Astrocyte of the cerebellum (primary cell): ENCODE data around the gene RNF144A.
"Not testable (repeated sequence)": the region's sequence is repeated elsewhere in the genome, so short reads cannot be mapped to it uniquely, and the experiment has no call there.

Source experiments
- DNase-seq: peaks from one replicate; pipeline ENCODE4 v3.0.0-alpha.2; 2011; ENCODE audit warnings: low read depth
- H3K4me3 ChIP-seq: 2 replicates; pipeline ENCODE4 v1.5.1; 2011; ENCODE audit warnings: mild to moderate bottlenecking, low read depth, low read length, moderate library complexity
- CTCF ChIP-seq: IDR thresholded peaks from 2 replicates; pipeline ENCODE4 v1.5.1; 2012; ENCODE audit warnings: low read length, low read depth, moderate library complexity, mild to moderate bottlenecking; ENCODE audit errors: missing control alignments
- in situ Hi-C: cut with HindIII; loops from 2 replicates; pipeline ENCODE4 v1.10.0; 2017; ENCODE audit warnings: low sequenced_read_pairs

Gene RNF144A

GRCh38 chr2:6993229-6993640 is 76.0 kb downstream of the RNF144A start:
- TF ChIP-seq CTCF = no peak
- DNase-seq = no peak
- in situ Hi-C loops = no loop called here
- H3K4me3 ChIP-seq = no peak overlapping the region

DNA sequence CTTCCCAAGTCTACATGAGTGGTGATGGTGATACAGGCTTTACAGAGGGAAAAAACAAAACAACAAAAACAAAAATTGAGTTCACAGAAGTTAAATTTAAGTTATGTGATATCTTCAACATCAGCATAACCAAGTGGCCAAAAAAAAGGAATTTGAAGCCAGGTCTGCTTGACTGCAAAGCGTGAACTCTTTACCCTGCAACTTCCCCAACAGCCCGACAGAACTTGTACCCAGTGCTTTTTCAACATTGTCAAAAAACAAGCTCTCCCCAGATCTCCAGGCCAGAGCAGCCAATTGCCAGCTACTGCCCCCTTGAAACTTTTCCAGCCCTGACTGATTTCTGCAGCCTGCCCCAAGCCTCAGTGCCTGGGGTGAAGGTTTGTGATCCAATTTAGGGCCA is 76.7 kb downstream of the RNF144A start:
- H3K4me3 ChIP-seq = no peak overlapping the region
- no peak for DNase-seq
- in situ Hi-C loops = no loop called here
- TF ChIP-seq CTCF = no peak

- DNase-seq = no peak
- no peak overlapping the region for H3K4me3 ChIP-seq
- TF ChIP-seq CTCF = no peak
- in situ Hi-C loops = no loop called here
Observed at GRCh38 chr2:6994536-6995128, 77.4 kb downstream of the RNF144A start.

DNA sequence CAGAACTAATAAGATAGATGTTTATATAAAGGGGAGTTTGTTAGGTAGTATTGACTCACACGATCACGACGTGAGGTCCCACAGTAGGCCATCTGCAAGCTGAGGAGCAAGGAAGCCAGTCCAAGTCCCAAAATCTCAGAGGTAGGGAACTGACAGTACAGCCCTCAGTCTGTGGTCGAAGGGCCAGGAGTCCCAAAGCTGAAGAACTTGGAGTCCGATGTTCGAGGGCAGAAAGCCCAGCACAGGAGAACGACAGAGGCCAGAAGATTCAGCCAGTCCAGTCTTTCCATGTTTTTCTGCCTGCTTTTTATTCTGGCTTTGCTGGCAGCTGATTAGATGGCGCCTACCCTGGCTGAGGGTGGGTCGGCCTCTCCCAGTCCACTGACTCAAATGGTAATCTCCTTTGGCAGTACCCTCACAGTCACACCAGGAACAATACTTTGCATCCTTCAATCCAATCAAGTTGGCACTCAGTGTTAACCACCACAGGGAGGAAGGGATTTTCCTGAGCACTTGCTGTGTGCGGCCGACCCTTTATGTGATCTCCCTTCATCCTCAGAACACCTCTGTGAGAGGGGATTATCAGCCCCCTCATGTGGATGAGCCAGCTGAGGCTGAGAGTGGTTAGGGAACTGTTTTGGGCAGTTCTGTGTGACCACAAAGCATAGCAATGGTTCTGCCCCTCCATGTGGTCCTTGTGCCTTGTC is 78.3 kb downstream of the RNF144A start:
- DNase-seq = no peak
- no peak overlapping the region for H3K4me3 ChIP-seq
- no peak for TF ChIP-seq CTCF
- in situ Hi-C loops = no loop called here

DNA sequence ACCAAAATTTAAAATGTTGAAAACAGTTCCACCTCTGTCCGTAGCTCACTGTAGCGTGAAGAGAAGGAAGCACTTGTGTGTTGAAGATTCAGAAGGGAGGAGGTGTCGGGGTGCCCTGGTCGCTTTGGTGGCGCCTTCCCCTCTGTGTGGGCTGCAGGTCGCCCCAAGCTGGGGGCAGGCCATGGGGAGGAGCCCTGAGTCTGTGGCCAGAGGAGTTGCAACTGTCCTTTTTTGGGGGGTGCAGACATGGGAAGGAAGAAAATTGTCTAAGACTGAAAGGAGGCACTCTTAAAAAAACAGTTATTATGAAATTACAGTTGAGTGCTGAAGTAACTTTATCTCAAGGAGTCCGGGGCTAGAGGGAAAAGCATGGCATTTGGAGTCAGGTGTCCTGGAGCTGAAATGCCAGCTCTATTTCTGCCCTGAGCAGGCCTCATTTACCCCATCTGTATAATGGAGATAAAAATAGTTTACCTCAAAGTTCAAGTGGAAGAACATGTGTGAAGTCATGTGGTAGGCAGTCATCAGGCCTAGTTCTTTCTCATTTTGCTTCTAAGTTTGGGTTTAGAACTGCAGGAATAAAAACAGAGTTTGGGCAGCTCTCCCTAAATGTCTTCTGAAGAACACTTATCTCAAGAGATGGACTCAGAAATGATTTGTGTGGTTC is 82.1 kb downstream of the RNF144A start:
- in situ Hi-C loops = no loop called here
- no peak overlapping the region for H3K4me3 ChIP-seq
- TF ChIP-seq CTCF = no peak
- DNase-seq = no peak

- in situ Hi-C loops, H3K4me3 ChIP-seq, DNase-seq: not testable (repeated sequence)
Observed at GRCh38 chr2:7001395-7001794, 84.2 kb downstream of the RNF144A start.

- in situ Hi-C loops = no loop called here
- TF ChIP-seq CTCF = no peak
- no peak for DNase-seq
- H3K4me3 ChIP-seq = no peak overlapping the region
Observed at GRCh38 chr2:7003895-7004294, 86.7 kb downstream of the RNF144A start.
